Adrenal gland (tissue), 5 donors: Measurements from ENCODE around the gene ACTL6A.

Experiments
- POLR2A ChIP-seq, 2 donors: fragments of 450-650 bp; IDR thresholded peaks; one replicate each; pipeline ENCODE4 v1.6.1; 2017; ENCODE audit warnings: antibody characterized with exemption in 2 of 2, mild to moderate bottlenecking in 2 of 2, moderate library complexity in 1 of 2
- TF ChIP-seq, protein P1 (sequence below), 6 experiments: fragments of 450-650 bp in 4 of 6; fragments of 200-600 bp in 2 of 6; sonication (generic) in 1 of 6; IDR thresholded peaks; 1 replicate in 5 of 6; 2 replicates in 1 of 6; pipeline versions ENCODE4 v1.5.1 to v1.8.0; 2016 to 2021; ENCODE audit warnings: antibody characterized with exemption in 6 of 6, mild to moderate bottlenecking in 2 of 6, moderate library complexity in 1 of 6
- donor health status: DM: no; HTN: no; CAD: no.

DNA sequence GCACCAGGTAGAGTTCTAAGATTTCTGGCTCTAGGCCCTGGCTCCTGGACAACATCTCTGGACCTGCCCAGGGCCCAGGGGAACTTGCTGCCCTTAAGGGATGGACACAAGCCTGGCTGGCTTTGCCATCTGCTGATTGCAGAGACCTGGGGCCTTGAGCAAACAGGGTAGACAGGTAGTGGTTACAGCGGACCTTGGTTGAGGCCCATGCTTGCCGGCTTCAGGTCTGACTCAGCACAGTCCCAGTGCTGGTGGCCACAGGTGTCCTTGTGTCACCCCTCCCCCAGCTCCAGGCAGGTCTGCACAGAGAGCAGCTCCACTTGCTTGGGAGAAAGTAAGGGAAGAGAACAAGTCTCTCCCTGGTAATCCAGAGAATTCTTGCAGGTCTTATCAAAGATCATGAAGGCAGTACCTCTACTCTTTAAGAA is 15.9 kb upstream of the ACTL6A start:
- no peak for TF ChIP-seq POLR2A (IDR thresholded peaks at IDR 0.05)
- TF ChIP-seq, protein P1, sequence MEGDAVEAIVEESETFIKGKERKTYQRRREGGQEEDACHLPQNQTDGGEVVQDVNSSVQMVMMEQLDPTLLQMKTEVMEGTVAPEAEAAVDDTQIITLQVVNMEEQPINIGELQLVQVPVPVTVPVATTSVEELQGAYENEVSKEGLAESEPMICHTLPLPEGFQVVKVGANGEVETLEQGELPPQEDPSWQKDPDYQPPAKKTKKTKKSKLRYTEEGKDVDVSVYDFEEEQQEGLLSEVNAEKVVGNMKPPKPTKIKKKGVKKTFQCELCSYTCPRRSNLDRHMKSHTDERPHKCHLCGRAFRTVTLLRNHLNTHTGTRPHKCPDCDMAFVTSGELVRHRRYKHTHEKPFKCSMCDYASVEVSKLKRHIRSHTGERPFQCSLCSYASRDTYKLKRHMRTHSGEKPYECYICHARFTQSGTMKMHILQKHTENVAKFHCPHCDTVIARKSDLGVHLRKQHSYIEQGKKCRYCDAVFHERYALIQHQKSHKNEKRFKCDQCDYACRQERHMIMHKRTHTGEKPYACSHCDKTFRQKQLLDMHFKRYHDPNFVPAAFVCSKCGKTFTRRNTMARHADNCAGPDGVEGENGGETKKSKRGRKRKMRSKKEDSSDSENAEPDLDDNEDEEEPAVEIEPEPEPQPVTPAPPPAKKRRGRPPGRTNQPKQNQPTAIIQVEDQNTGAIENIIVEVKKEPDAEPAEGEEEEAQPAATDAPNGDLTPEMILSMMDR (IDR thresholded peaks at IDR 0.05) = no peak
